NCI-H128 (cell line): ENCODE measurements around the gene BCAT1.
"Not testable (repeated sequence)": the region's sequence is repeated elsewhere in the genome, so short reads cannot be mapped to it uniquely, and the experiment has no call there.

ENCODE experiments used
- DNase-seq: peaks from one replicate; lab custom pipeline; 2025; ENCODE audit not compliant: unreplicated experiment; lab: John Stamatoyannopoulos, UW

The BCAT1 gene

GRCh38 chr12:24901576-24902461 is 47.1 kb downstream of the BCAT1 start:
- no peak for DNase-seq

GRCh38 chr12:24900196-24900595 is 48.7 kb downstream of the BCAT1 start:
- DNase-seq, result no peak

GRCh38 chr12:24899503-24900075 is 49.3 kb downstream of the BCAT1 start:
- no peak for DNase-seq

- DNase-seq, result no peak
Observed at GRCh38 chr12:24898606-24899005, 50.3 kb downstream of the BCAT1 start.

GRCh38 chr12:24898185-24898584 is 50.7 kb downstream of the BCAT1 start:
- DNase-seq, result no peak

GRCh38 chr12:24896171-24896570 is 52.7 kb downstream of the BCAT1 start:
- DNase-seq, result no peak

- no peak for DNase-seq
Observed at GRCh38 chr12:24895612-24896011, 53.3 kb downstream of the BCAT1 start.

GRCh38 chr12:24894879-24895278 is 54.0 kb downstream of the BCAT1 start:
- DNase-seq, result no peak

GRCh38 chr12:24890048-24890803 is 58.7 kb downstream of the BCAT1 start:
- no peak for DNase-seq

- DNase-seq, result no peak
Observed at GRCh38 chr12:24889411-24889810, 59.5 kb downstream of the BCAT1 start.

- DNase-seq, result no peak
Observed at GRCh38 chr12:24888813-24889212, 60.1 kb downstream of the BCAT1 start.

- no peak for DNase-seq
Observed at GRCh38 chr12:24884911-24885310, 64.0 kb downstream of the BCAT1 start.

- no peak for DNase-seq
Observed at GRCh38 chr12:24881724-24882371, 67.1 kb downstream of the BCAT1 start.

- DNase-seq, result no peak
Observed at GRCh38 chr12:24881227-24881626, 67.7 kb downstream of the BCAT1 start.

- DNase-seq, result no peak
Observed at GRCh38 chr12:24880732-24881131, 68.2 kb downstream of the BCAT1 start.

GRCh38 chr12:24879644-24880043 is 69.3 kb downstream of the BCAT1 start:
- no peak for DNase-seq

- no peak for DNase-seq
Observed at GRCh38 chr12:24875014-24875413, 73.9 kb downstream of the BCAT1 start.

- DNase-seq, result no peak
Observed at GRCh38 chr12:24872211-24872610, 76.7 kb downstream of the BCAT1 start.

- DNase-seq, result not testable (repeated sequence)
Observed at GRCh38 chr12:24866139-24866538, 82.8 kb downstream of the BCAT1 start.

- DNase-seq, result no peak
Observed at GRCh38 chr12:24864796-24865125, 84.1 kb downstream of the BCAT1 start.

- DNase-seq, result no peak
Observed at GRCh38 chr12:24861766-24862540, 86.9 kb downstream of the BCAT1 start.
